Measurements from ENCODE around the gene NAALADL2.

The NAALADL2 gene

GRCh38 chr3:174859114-174859735 lies at the start of gene NAALADL2:
NAALADL2 (plus strand) TSS chr3:174859334.
- Mint-ChIP-seq H3K4me1 (no peaks in the 10 kb centered on the region), H3K4me3 (no peak within 1 kb of the TSS), H3K36me3 (no peaks in the 10 kb centered on the region), H3K27ac (no peak within 1 kb of the TSS), H3K9me3 (no peaks in the 10 kb centered on the region), H3K27me3 (no peaks in the 10 kb centered on the region)
- no peak for DNase-seq
- CTCF ChIA-PET = no interaction called here

GRCh38 chr3:174810254-174810653 lies 48.9 kb upstream of the NAALADL2 start:
- H3K4me1 Mint-ChIP-seq = no peaks in the 10 kb centered on the region
- no peak overlapping the region for H3K27ac Mint-ChIP-seq
- CTCF ChIA-PET = no interaction called here
- H3K36me3 Mint-ChIP-seq = no peaks in the 10 kb centered on the region
- no peaks in the 10 kb centered on the region for H3K27me3 Mint-ChIP-seq
- peaks cover 5% of the 10 kb centered on the region for H3K9me3 Mint-ChIP-seq
- H3K4me3 Mint-ChIP-seq = no peak overlapping the region
- no peak for DNase-seq

DNA sequence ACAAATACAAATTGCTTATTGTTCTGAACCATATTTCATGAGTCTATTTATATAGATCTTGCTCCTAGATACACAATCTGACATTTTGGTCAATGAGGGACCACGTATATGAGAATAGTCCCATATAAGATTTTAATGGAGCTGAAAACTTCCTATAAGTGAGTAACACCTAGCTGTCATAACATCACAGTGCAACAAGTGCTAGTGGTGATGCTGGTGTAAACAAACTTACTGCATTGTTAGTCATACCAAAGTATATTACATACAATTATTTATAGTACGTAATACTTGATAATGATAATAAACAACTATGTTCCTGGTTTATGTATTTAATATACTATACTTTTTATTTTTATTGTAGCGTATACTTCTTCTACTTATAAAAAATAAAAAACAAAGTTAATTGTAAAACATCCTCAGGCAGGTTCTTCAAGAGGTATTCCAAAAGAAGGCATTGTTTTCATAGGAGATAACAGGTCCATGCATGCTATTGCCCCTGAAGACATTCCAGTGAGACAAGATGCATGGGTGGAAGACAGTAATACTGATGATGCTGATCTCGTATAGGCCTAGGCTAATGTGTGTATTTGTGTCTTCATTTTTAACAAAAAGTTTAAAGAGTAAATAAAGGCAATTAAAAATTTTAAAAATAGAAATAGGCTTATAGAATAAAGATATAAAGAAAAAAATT lies 46.8 kb upstream of the NAALADL2 start:
- no peak for DNase-seq
- Mint-ChIP-seq H3K4me3 (no peak overlapping the region), H3K36me3 (no peaks in the 10 kb centered on the region), H3K27ac (no peak overlapping the region), H3K27me3 (no peaks in the 10 kb centered on the region), H3K9me3 (peaks cover 5% of the 10 kb centered on the region), H3K4me1 (no peaks in the 10 kb centered on the region)
- CTCF ChIA-PET = no interaction called here

DNA sequence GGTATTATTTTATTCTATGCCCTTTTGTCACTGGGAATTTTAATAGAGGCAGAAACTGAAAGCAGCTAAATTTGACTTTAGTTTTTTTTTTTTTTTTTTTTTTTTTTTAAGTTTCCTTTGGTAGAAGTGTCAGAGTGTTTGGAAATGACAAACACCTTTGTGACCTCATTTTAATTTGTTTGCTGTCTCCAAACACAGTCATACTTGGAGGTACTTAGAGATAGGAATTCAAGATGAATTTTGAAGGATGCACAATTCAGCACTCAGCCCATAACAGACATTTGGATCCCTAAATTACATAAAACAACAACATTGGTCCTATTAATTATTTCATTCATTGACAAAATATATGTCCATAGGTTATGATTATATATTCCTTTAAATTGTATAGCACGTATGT lies 43.4 kb upstream of the NAALADL2 start:
- H3K4me1 Mint-ChIP-seq = no peaks in the 10 kb centered on the region
- peaks cover 2% of the 10 kb centered on the region for H3K9me3 Mint-ChIP-seq
- no peaks in the 10 kb centered on the region for H3K36me3 Mint-ChIP-seq
- H3K27ac Mint-ChIP-seq = no peak overlapping the region
- no peak overlapping the region for H3K4me3 Mint-ChIP-seq
- no peaks in the 10 kb centered on the region for H3K27me3 Mint-ChIP-seq
- CTCF ChIA-PET = no interaction called here
- DNase-seq = no peak

DNA sequence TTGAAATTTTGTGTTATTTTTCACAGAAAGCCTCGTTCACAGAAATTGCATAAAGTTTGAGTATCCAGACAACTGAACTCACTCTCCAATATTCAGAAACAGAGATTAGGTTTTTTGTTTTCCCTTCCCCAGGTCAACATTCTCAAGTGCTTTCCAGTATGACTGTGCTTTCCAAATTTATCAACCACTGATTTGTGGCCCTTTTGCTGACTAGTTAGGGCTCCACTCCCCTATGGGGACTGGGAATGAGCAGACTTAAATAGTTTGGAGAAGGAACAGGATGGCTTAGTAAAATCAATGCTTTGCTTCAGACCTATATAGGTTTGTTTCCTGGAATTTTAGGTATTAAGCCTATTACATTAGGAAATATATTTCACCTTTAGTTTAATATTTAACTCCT lies 38.2 kb upstream of the NAALADL2 start:
- no peak overlapping the region for H3K27ac Mint-ChIP-seq
- H3K4me1 Mint-ChIP-seq = no peaks in the 10 kb centered on the region
- H3K9me3 Mint-ChIP-seq = peaks cover 3% of the 10 kb centered on the region
- no peaks in the 10 kb centered on the region for H3K27me3 Mint-ChIP-seq
- CTCF ChIA-PET = no interaction called here
- H3K4me3 Mint-ChIP-seq = no peak overlapping the region
- H3K36me3 Mint-ChIP-seq = no peaks in the 10 kb centered on the region
- no peak for DNase-seq

DNA sequence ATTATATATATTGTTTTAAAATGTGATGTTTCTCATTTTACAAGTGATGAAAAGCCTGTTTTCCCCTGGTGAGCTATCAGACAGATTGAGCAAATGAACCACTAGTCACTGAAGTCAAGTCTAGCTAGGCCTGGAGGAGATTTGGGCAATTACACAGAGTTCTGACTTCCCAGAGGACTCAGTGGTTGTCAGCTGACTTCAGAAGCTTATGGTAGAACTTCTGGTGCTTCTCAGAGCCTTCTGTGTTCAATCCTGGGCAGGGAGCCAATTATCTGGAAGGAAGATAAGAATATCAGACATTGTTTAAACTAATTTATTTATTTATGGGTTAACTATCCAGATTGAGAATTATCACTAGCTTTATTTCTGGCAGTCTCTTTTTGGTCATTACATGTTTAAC lies 37.7 kb upstream of the NAALADL2 start:
- no peak for DNase-seq
- Mint-ChIP-seq H3K9me3 (peaks cover 7% of the 10 kb centered on the region), H3K27me3 (no peaks in the 10 kb centered on the region), H3K36me3 (no peaks in the 10 kb centered on the region), H3K4me1 (no peaks in the 10 kb centered on the region), H3K4me3 (no peak overlapping the region), H3K27ac (no peak overlapping the region)
- CTCF ChIA-PET = no interaction called here

DNA sequence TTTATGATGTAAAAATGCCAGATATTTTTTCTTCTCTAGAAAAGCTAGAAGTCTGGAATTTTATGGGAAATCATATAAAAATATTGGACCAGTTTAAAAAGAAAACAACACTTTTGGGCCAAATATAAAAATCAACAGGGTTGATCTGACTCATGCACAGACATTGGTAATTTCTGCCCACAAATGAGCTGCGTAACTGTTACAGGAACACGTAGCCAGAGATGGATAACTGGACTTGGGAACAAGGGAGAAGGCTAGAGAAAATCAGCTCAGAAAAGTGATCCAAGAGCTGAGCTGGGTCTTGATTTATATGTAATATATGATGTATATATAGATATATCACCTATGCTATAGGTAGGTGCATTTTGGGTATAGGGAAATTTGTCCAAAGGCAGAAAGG lies 36.8 kb upstream of the NAALADL2 start:
- H3K36me3 Mint-ChIP-seq = no peaks in the 10 kb centered on the region
- no peak overlapping the region for H3K4me3 Mint-ChIP-seq
- no peaks in the 10 kb centered on the region for H3K4me1 Mint-ChIP-seq
- CTCF ChIA-PET = no interaction called here
- no peak for DNase-seq
- peaks cover 12% of the 10 kb centered on the region for H3K9me3 Mint-ChIP-seq
- no peaks in the 10 kb centered on the region for H3K27me3 Mint-ChIP-seq
- no peak overlapping the region for H3K27ac Mint-ChIP-seq

- H3K4me1 Mint-ChIP-seq = no peaks in the 10 kb centered on the region
- H3K27ac Mint-ChIP-seq = no peak overlapping the region
- no peak for DNase-seq
- H3K27me3 Mint-ChIP-seq = no peaks in the 10 kb centered on the region
- CTCF ChIA-PET = no interaction called here
- H3K36me3 Mint-ChIP-seq = no peaks in the 10 kb centered on the region
- H3K4me3 Mint-ChIP-seq = no peak overlapping the region
- peaks cover 12% of the 10 kb centered on the region for H3K9me3 Mint-ChIP-seq
Measured at GRCh38 chr3:174826069-174826468, 33.1 kb upstream of the NAALADL2 start.

DNA sequence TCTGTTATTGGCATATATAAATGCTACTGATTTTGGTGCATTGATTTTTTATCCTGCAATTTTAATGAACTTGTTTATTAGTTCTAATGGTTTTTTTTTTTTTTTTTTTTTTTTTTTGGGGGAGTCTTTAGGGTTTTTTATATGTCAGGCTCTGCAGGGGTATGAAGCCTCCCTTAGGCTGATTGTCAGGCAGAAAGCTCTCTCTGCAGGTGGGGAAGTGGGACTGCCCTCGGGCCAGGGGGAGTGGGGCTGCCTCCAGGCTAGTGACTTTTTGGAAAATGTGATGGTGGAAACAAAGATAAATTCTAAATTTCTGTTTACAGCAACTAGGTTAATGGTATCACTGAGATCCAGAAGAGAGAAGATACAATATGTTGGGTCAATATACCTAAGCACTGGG lies 14.4 kb upstream of the NAALADL2 start:
- no peak overlapping the region for H3K27ac Mint-ChIP-seq
- DNase-seq = no peak
- peaks cover 2% of the 10 kb centered on the region for H3K9me3 Mint-ChIP-seq

DNA sequence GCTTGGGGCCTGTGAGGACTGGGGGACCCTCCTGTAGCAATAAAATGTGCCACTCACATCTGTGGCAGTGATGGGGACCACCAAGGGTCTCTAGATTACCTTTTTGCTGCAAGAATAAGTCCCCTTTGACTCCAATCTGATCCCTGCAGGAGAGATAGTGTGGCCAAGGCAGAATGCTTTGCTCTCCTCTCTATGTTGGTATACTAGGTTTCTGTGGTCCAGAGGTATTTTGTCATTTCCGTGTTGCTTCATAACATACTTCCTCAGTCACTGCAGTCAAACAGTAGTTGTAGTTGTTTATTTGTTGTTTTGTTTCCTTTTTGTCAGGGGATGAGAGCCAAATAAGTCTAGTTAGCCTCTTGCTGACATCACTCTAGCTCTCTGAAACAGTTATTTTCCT lies 13.1 kb upstream of the NAALADL2 start:
- Mint-ChIP-seq H3K4me3 (no peak overlapping the region), H3K27ac (no peak overlapping the region), H3K4me1 (no peaks in the 10 kb centered on the region), H3K9me3 (peaks cover 4% of the 10 kb centered on the region), H3K36me3 (no peaks in the 10 kb centered on the region), H3K27me3 (no peaks in the 10 kb centered on the region)
- CTCF ChIA-PET = no interaction called here
- no peak for DNase-seq

More for the DNA sequence above, 14.4 kb upstream of the NAALADL2 start:
- Mint-ChIP-seq H3K4me1 (no peaks in the 10 kb centered on the region), H3K4me3 (no peak overlapping the region), H3K27me3 (no peaks in the 10 kb centered on the region), H3K36me3 (no peaks in the 10 kb centered on the region)
- CTCF ChIA-PET = no interaction called here

GRCh38 chr3:174854987-174855386 lies 4.1 kb upstream of the NAALADL2 start:
- Mint-ChIP-seq H3K27ac (no peak overlapping the region), H3K4me3 (no peak overlapping the region), H3K36me3 (no peaks in the 10 kb centered on the region), H3K9me3 (peaks cover 2% of the 10 kb centered on the region), H3K4me1 (no peaks in the 10 kb centered on the region), H3K27me3 (no peaks in the 10 kb centered on the region)
- CTCF ChIA-PET = no interaction called here
- DNase-seq = no peak

GRCh38 chr3:174857301-174857700 lies 1.8 kb upstream of the NAALADL2 start:
- CTCF ChIA-PET = no interaction called here
- no peaks in the 10 kb centered on the region for H3K27me3 Mint-ChIP-seq
- no peaks in the 10 kb centered on the region for H3K4me1 Mint-ChIP-seq

DNA sequence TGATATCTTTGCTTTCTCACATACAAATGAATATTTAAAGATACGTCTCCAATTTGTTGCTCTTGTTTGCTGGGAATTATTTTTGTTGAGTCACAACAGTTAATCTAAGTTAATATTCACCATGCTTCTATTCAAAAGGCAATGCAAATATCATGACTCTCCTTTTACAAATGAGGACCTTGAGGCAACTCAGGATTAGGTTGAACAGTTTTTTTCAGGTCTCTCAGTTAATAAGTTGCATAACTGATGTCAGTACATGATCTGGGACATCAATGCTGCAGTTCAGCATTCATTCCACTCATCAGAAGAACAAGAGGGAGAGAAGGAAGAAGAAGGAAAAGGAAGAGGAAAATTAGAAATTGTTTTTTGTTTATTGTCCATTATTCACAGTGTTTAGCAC lies 781 bp upstream of the NAALADL2 start:
- Mint-ChIP-seq H3K9me3 (no peaks in the 10 kb centered on the region), H3K4me1 (no peaks in the 10 kb centered on the region), H3K27ac (no peak overlapping the region), H3K27me3 (no peaks in the 10 kb centered on the region), H3K4me3 (no peak overlapping the region), H3K36me3 (no peaks in the 10 kb centered on the region)
- DNase-seq = no peak
- CTCF ChIA-PET = no interaction called here

More at GRCh38 chr3:174857301-174857700, 1.8 kb upstream of the NAALADL2 start:
- no peaks in the 10 kb centered on the region for H3K9me3 Mint-ChIP-seq
- no peak for DNase-seq
- H3K36me3 Mint-ChIP-seq = no peaks in the 10 kb centered on the region
- H3K27ac Mint-ChIP-seq = no peak overlapping the region
- no peak overlapping the region for H3K4me3 Mint-ChIP-seq

DNA sequence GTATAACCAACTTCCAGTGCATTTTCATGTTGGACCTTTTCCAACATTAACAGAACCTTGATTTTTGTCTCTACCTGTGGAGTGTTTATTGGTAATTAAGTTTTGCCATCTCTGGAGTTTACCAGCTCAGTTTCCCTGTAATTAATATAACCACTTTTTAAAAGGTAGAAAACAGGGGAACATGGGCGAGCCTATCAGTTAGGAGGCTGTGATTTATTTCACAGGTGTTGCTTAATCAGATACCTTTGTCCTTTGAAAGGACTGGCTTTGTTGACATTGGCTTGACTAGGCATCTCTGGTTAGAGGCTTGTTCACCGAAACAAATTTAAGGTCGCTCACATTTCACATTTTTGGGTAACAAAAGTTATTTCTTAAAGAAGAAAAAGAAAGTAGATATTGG lies 622 bp downstream of the NAALADL2 start:
- DNase-seq = no peak
- Mint-ChIP-seq H3K27ac (no peak overlapping the region), H3K27me3 (no peaks in the 10 kb centered on the region), H3K9me3 (no peaks in the 10 kb centered on the region), H3K4me1 (no peaks in the 10 kb centered on the region), H3K4me3 (no peak overlapping the region), H3K36me3 (no peaks in the 10 kb centered on the region)
- CTCF ChIA-PET = no interaction called here

DNA sequence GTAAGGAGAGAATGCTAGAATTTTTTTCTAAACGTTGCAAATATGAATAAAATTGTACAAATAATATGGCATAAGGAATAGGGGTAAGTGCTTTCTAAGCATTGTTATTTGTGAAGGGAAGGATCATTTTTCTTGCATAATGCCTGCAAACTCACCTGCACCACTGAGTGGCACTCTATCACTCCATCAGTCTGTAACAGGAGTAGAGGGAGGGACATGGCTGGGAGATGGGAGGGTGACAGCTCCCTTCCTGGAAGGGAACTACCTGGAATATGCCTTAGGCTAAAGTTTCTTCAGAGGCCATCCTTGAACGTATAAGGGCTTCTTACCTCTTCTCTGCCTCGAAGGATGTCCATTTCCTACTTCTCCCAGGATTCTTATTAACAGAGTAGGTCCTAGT lies 3.0 kb downstream of the NAALADL2 start:
- H3K4me1 Mint-ChIP-seq = no peaks in the 10 kb centered on the region
- H3K27ac Mint-ChIP-seq = no peak overlapping the region
- H3K9me3 Mint-ChIP-seq = no peaks in the 10 kb centered on the region
- DNase-seq = no peak
- H3K27me3 Mint-ChIP-seq = no peaks in the 10 kb centered on the region
- CTCF ChIA-PET = no interaction called here
- H3K36me3 Mint-ChIP-seq = no peaks in the 10 kb centered on the region
- no peak overlapping the region for H3K4me3 Mint-ChIP-seq

All from activated naive CD4-positive, alpha-beta T cell treated with anti-CD3 and anti-CD28 coated beads, Interleukin-2, amount 10 ng/mL, durations not matched to agents 7 days and 5 days (primary cell).